Measurements from ENCODE around the gene DAPK2.

DNA sequence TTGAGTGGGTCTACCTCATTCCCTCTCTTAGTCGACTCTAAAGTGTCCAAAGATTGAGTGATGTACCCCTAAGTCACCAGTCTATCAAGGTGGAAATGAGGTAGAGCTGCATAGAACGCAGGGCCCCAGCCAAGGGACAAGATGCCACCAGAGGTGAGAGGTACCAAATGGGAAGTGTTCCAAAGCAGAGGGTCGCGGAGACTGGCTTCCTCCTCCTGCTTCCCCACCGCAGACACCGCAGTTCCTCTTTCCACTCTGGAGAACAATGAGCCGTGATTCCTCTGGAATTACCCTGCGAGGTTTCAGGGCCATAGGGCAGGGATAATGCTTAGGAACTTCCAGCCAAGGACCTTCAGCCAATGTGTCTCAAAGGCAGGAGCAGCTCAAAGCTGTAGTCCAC is 55.8 kb downstream of the DAPK2 start:
- TF ChIP-seq CTCF (IDR thresholded peaks at IDR 0.05), result no peak
- TF ChIP-seq ZFX (IDR thresholded peaks at IDR 0.05; ENCODE audit: borderline replicate concordance), result no peak

Data from 22Rv1 (cell line).